Breast epithelium (tissue), 4 donors: ENCODE measurements around the gene NR5A2. TPM values are rescaled to one million over a fixed set of nuclear protein-coding genes. Genes with fewer than 3 reads are reported as not detected.

Source experiments
- DNase-seq, 2 donors: peaks; one replicate each; pipeline ENCODE4 v3.0.0-alpha.2; 2019; ENCODE audit warnings: low spot score in 2 of 2
- H3K27ac ChIP-seq, 2 donors: fragments of 200-600 bp; sonication (generic) in 1 of 2; one replicate each; pipeline ENCODE4 v1.5.1; 2016 to 2019; ENCODE audit warnings: mild to moderate bottlenecking in 1 of 2
- H3K27me3 ChIP-seq, 2 donors: fragments of 200-600 bp; sonication (generic) in 1 of 2; one replicate each; pipeline versions ENCODE4 v1.5.1 to v1.6.0; 2017 to 2019; ENCODE audit warnings: control low read depth in 1 of 2, mild to moderate bottlenecking in 1 of 2
- H3K36me3 ChIP-seq: fragments of 200-600 bp; one replicate; pipeline ENCODE4 v1.5.1; 2019
- H3K4me1 ChIP-seq, 2 donors: fragments of 200-600 bp; sonication (generic); one replicate each; pipeline ENCODE4 v1.5.1; 2016 to 2019; ENCODE audit warnings: control low read depth in 1 of 2
- H3K4me3 ChIP-seq, 3 donors: fragments of 200-600 bp; sonication (generic); 1 replicate in 2 of 3; 2 replicates in 1 of 3; pipeline ENCODE4 v1.5.1; 2016 to 2019; ENCODE audit warnings: mild to moderate bottlenecking in 3 of 3, moderate library complexity in 2 of 3
- H3K9me3 ChIP-seq, 2 donors: fragments of 200-600 bp; sonication (generic) in 1 of 2; one replicate each; pipeline ENCODE4 v1.5.1; 2016 to 2019; ENCODE audit warnings: control low read depth in 1 of 2
- POLR2A ChIP-seq: fragments of 450-650 bp; IDR thresholded peaks from one replicate; pipeline ENCODE4 v1.6.1; 2016; ENCODE audit warnings: antibody characterized with exemption, mild to moderate bottlenecking, moderate library complexity
- POLR2AphosphoS5 ChIP-seq, 3 donors: sonication (generic); formaldehyde crosslinking; IDR thresholded peaks; one replicate each; pipeline ENCODE4 v1.6.1; 2017; ENCODE audit warnings: antibody characterized with exemption in 3 of 3
- intact Hi-C: fragments of 100-400 bp; cut with DNase I; formaldehyde crosslinking; loops from one replicate; pipeline ENCODE4 v1.15.1; 2023; ENCODE audit warnings: low total_unique reads
- total RNA-seq, 3 donors: library from RNA; depleted of rRNA; stranded (reverse); fragments of >200 nt; gene quantifications; one replicate each; pipeline ENCODE4 v1.1.0, GENCODE V29; 2016
- TF ChIP-seq, protein P1 (sequence below), 3 donors: fragments of 450-650 bp; IDR thresholded peaks; one replicate each; pipeline ENCODE4 v1.5.1; 2016 to 2017; ENCODE audit warnings: antibody characterized with exemption in 3 of 3, mild to moderate bottlenecking in 3 of 3, moderate library complexity in 3 of 3

The NR5A2 gene
- total RNA-seq, 3 donors from 2014 or later: 4.1 to 5.6 (median 4.9) TPM

DNA sequence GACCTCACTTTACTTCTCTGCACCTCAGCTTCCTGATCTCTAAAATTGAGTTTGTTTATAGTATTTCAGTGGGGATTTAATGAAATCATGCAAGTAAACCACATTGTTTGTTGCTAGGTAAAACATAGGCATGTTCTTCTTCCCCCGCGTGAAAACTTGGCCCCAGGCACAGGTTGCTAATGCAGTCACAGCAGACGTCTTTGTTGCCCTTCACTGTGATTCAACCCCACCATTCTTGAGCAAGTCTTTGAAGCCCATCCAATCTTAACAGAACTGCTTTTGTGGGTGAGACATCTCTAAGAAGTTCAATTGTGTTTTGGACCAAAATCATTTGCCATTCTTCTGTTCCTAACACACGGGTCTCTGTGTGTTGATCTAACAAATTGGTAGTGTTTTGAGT, 196.8 kb downstream of the NR5A2 start:
- Histone ChIP-seq H3K27ac (no peak overlapping the region), H3K27me3 (peaks cover 0 to 4% of the 10 kb centered on the region in 2 donors), H3K36me3 (no peaks in the 10 kb centered on the region), H3K4me1 (no peaks in the 10 kb centered on the region), H3K9me3 (no peaks in the 10 kb centered on the region), H3K4me3 (no peak overlapping the region)
- TF ChIP-seq, protein P1, sequence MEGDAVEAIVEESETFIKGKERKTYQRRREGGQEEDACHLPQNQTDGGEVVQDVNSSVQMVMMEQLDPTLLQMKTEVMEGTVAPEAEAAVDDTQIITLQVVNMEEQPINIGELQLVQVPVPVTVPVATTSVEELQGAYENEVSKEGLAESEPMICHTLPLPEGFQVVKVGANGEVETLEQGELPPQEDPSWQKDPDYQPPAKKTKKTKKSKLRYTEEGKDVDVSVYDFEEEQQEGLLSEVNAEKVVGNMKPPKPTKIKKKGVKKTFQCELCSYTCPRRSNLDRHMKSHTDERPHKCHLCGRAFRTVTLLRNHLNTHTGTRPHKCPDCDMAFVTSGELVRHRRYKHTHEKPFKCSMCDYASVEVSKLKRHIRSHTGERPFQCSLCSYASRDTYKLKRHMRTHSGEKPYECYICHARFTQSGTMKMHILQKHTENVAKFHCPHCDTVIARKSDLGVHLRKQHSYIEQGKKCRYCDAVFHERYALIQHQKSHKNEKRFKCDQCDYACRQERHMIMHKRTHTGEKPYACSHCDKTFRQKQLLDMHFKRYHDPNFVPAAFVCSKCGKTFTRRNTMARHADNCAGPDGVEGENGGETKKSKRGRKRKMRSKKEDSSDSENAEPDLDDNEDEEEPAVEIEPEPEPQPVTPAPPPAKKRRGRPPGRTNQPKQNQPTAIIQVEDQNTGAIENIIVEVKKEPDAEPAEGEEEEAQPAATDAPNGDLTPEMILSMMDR (IDR thresholded peaks at IDR 0.05): no peak
- no peak for TF ChIP-seq POLR2AphosphoS5 (IDR thresholded peaks at IDR 0.05)
- TF ChIP-seq POLR2A: no peak
- intact Hi-C loops: loop anchor here (5.0 kb wide), 1 partner anchor 442 kb away; no protein-coding TSS in a partner anchor
- no peak for DNase-seq

DNA sequence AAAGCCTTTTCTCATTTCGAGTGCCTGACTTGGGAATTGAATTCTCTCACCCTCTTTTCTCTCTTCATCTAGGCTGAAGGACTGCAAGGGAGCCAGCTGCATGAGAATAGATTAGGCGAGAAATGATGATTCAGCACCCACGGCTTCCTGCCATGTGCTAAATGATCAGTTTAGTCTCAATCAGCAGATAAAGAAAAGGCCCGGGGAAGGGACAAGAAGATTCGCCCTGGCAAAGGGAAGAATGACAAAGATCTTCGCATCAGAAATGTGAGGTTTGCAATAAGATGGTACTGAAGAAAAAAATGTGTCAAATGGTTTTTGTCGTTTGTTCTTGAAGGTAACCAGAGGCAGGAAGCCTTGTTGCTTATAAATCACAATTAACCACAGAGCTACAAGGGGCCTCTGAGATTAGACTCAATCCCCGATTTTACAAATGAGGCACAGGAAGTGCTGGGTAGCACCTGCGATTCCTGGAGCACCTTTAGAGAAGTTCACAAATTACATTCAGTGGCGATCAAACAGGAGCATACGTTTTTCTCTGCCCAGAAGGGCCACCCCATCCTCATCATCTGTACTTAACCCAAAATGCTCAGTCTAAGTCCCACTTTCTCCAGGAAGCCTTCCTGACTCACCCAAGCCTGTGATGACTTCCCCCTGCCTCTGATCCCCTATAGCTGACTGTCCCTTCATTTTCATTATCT, 198.9 kb downstream of the NR5A2 start:
- H3K36me3 ChIP-seq: no peaks in the 10 kb centered on the region
- intact Hi-C loops: no loop called here
- TF ChIP-seq POLR2A: no peak
- TF ChIP-seq, protein P1 (IDR thresholded peaks at IDR 0.05): no peak
- no peak for TF ChIP-seq POLR2AphosphoS5 (IDR thresholded peaks at IDR 0.05)
- no peak for DNase-seq
- no peak overlapping the region for H3K27ac ChIP-seq
- H3K4me1 ChIP-seq: no peaks in the 10 kb centered on the region
- peaks cover 0 to 4% of the 10 kb centered on the region in 2 donors for H3K27me3 ChIP-seq
- H3K9me3 ChIP-seq: no peaks in the 10 kb centered on the region
- no peak overlapping the region for H3K4me3 ChIP-seq

DNA sequence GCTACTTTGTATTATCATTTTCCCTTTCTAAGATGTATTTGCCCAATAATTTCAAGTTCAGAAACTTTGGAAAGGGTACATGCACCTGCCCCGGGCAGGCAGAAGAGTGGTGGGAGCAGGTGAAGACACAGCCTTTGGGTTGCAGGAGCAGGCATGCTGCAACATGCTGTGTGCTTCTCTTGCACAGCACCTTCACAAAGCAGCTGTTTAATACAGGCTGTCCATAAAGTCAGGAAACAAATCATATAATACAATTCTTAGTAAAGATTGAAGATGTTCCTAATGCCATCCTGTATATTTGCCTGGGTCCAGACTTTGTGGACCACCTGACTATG, 199.4 kb downstream of the NR5A2 start:
- no peaks in the 10 kb centered on the region for H3K4me1 ChIP-seq
- no peak for DNase-seq
- H3K4me3 ChIP-seq: no peak overlapping the region
- H3K9me3 ChIP-seq: no peaks in the 10 kb centered on the region
- H3K36me3 ChIP-seq: no peaks in the 10 kb centered on the region
- TF ChIP-seq, protein P1 (IDR thresholded peaks at IDR 0.05): no peak
- no peak for TF ChIP-seq POLR2AphosphoS5 (IDR thresholded peaks at IDR 0.05)
- no peak for TF ChIP-seq POLR2A
- intact Hi-C loops: no loop called here
- no peak overlapping the region for H3K27ac ChIP-seq
- peaks cover 0 to 4% of the 10 kb centered on the region in 2 donors for H3K27me3 ChIP-seq
